ENCODE results near the gene HIPK4.

- TF ChIP-seq JUND (IDR thresholded peaks at IDR 0.05) (no peak), CTCF (IDR thresholded peaks at IDR 0.05; ENCODE audit: low read depth, low read length, missing input control) (no peak), ATF3 (IDR thresholded peaks at IDR 0.05) (no peak), ZBTB33 (IDR thresholded peaks at IDR 0.05) (no peak)
Observed at GRCh38 chr19:40374084-40374483, 15.9 kb downstream of the HIPK4 start.

Measured in liver (tissue), 3 donors.